NT2/D1 (cell line): ENCODE measurements around the gene MROH8.
"Not testable (repeated sequence)": the region's sequence is repeated elsewhere in the genome, so short reads cannot be mapped to it uniquely, and the experiment has no call there.

Experiments used
- DNase-seq: peaks from one replicate; pipeline ENCODE4 v3.0.0-alpha.2; 2011; ENCODE audit warnings: low read depth, low spot score
- H3K27me3 ChIP-seq: 2 replicates; pipeline ENCODE4 v1.6.0; 2011; ENCODE audit warnings: mild to moderate bottlenecking; ENCODE audit not compliant: insufficient read length, insufficient read depth
- H3K36me3 ChIP-seq: 2 replicates; pipeline ENCODE4 v1.6.1; 2011; ENCODE audit warnings: mild to moderate bottlenecking, low read length, mixed read lengths; ENCODE audit not compliant: insufficient read depth, insufficient read length
- H3K4me1 ChIP-seq: 2 replicates; pipeline ENCODE4 v1.5.1; 2011; ENCODE audit not compliant: insufficient read depth, insufficient read length
- H3K4me3 ChIP-seq: 2 replicates; pipeline ENCODE4 v1.5.1; 2011; ENCODE audit warnings: low read depth; ENCODE audit not compliant: insufficient read length
- H3K9ac ChIP-seq: 2 replicates; pipeline ENCODE4 v1.6.0; 2011; ENCODE audit warnings: low read depth; ENCODE audit not compliant: insufficient read length
- H3K9me3 ChIP-seq: 2 replicates; pipeline ENCODE4 v1.5.1; 2011; ENCODE audit warnings: mild to moderate bottlenecking, low read length; ENCODE audit not compliant: insufficient read depth
- SUZ12 ChIP-seq: IDR thresholded peaks from 2 replicates; pipeline ENCODE4 v1.6.1; 2011; ENCODE audit not compliant: insufficient read length, insufficient read depth; ENCODE audit errors: extremely low read depth
- YY1 ChIP-seq: IDR thresholded peaks from 2 replicates; pipeline ENCODE4 v1.6.1; 2011; ENCODE audit not compliant: insufficient read length, insufficient read depth
- ZNF274 ChIP-seq: IDR thresholded peaks from 2 replicates; pipeline ENCODE4 v1.6.1; 2011; ENCODE audit warnings: mild to moderate bottlenecking, low read depth, low read length

The MROH8 gene

GRCh38 chr20:37077009-37077408 lies 102.3 kb downstream of the MROH8 start:
- TF ChIP-seq YY1, result no peak
- no peak for TF ChIP-seq ZNF274
- no peak for TF ChIP-seq SUZ12
- no peak for DNase-seq

GRCh38 chr20:37075932-37076685 lies 103.2 kb downstream of the MROH8 start:
- Histone ChIP-seq H3K9ac (no peak overlapping the region), H3K4me1 (no peaks in the 10 kb centered on the region)

More at GRCh38 chr20:37077009-37077408, 102.3 kb downstream of the MROH8 start:
- Histone ChIP-seq H3K4me1 (no peaks in the 10 kb centered on the region), H3K36me3 (peaks cover 13% of the 10 kb centered on the region), H3K9me3 (peaks cover 5% of the 10 kb centered on the region), H3K9ac (no peak overlapping the region), H3K4me3 (no peak overlapping the region), H3K27me3 (no peaks in the 10 kb centered on the region)

GRCh38 chr20:37072293-37073196 lies 106.8 kb downstream of the MROH8 start:
- no peak for TF ChIP-seq ZNF274
- TF ChIP-seq SUZ12, result no peak
- no peaks in the 10 kb centered on the region for H3K4me1 ChIP-seq
- DNase-seq, result no peak
- peaks cover 10% of the 10 kb centered on the region for H3K9me3 ChIP-seq
- no peaks in the 10 kb centered on the region for H3K27me3 ChIP-seq
- no peak overlapping the region for H3K4me3 ChIP-seq
- peaks cover 10% of the 10 kb centered on the region for H3K36me3 ChIP-seq
- no peak overlapping the region for H3K9ac ChIP-seq

More at GRCh38 chr20:37075932-37076685, 103.2 kb downstream of the MROH8 start:
- no peaks in the 10 kb centered on the region for H3K27me3 ChIP-seq
- TF ChIP-seq SUZ12 (no peak), ZNF274 (no peak), YY1 (no peak)
- H3K4me3 ChIP-seq, result no peak overlapping the region
- peaks cover 14% of the 10 kb centered on the region for H3K36me3 ChIP-seq
- H3K9me3 ChIP-seq, result peaks cover 10% of the 10 kb centered on the region
- no peak for DNase-seq

- no peak for DNase-seq
- peaks cover 10% of the 10 kb centered on the region for H3K9me3 ChIP-seq
- H3K36me3 ChIP-seq, result peaks cover 12% of the 10 kb centered on the region
- H3K9ac ChIP-seq, result no peak overlapping the region
- H3K27me3 ChIP-seq, result no peaks in the 10 kb centered on the region
- H3K4me3 ChIP-seq, result no peak overlapping the region
- H3K4me1 ChIP-seq, result no peaks in the 10 kb centered on the region
- TF ChIP-seq ZNF274 (no peak), SUZ12 (no peak)
These were observed 107.9 kb downstream of the MROH8 start for GRCh38 chr20:37071481-37071911.

GRCh38 chr20:37069563-37069962 lies 109.8 kb downstream of the MROH8 start:
- H3K9me3 ChIP-seq, H3K4me3 ChIP-seq, DNase-seq, H3K4me1 ChIP-seq, H3K27me3 ChIP-seq, H3K9ac ChIP-seq: not testable (repeated sequence)
- H3K36me3 ChIP-seq, result peaks cover 24% of the 10 kb centered on the region

- Histone ChIP-seq H3K4me1 (no peaks in the 10 kb centered on the region), H3K27me3 (no peaks in the 10 kb centered on the region), H3K36me3 (peaks cover 31% of the 10 kb centered on the region), H3K9ac (no peak overlapping the region), H3K9me3 (no peaks in the 10 kb centered on the region), H3K4me3 (no peak overlapping the region)
- no peak for DNase-seq
- no peak for TF ChIP-seq SUZ12
- no peak for TF ChIP-seq ZNF274
- no peak for TF ChIP-seq YY1
These were observed 113.2 kb downstream of the MROH8 start for GRCh38 chr20:37066168-37066567.

- Histone ChIP-seq H3K36me3 (peaks cover 54% of the 10 kb centered on the region), H3K9ac (no peak overlapping the region), H3K9me3 (no peaks in the 10 kb centered on the region), H3K27me3 (no peaks in the 10 kb centered on the region), H3K4me1 (no peaks in the 10 kb centered on the region), H3K4me3 (no peak overlapping the region)
- no peak for TF ChIP-seq YY1
- no peak for TF ChIP-seq ZNF274
- no peak for TF ChIP-seq SUZ12
- DNase-seq, result no peak
These were observed 124.1 kb downstream of the MROH8 start for GRCh38 chr20:37055276-37055675.
